Stimulated activated CD8-positive, alpha-beta memory T cell treated with anti-CD3 and anti-CD28 coated beads, Interleukin-12 subunit alpha, Interleukin-12 subunit beta, amount 100 ng/mL, for 4 hours (primary cell): ENCODE data around the gene PAF1.
"Not testable (repeated sequence)": the region's sequence is repeated elsewhere in the genome, so short reads cannot be mapped to it uniquely, and the experiment has no call there.

ENCODE experiments used
- DNase-seq: peaks from one replicate; pipeline ENCODE4 v3.0.0-alpha.2; 2020; ENCODE audit warnings: low read depth

PAF1 gene

GRCh38 chr19:39352381-39353255 is 38.3 kb downstream of the PAF1 start:
- no peak for DNase-seq

- DNase-seq = no peak
Measured at GRCh38 chr19:39351537-39352064, 39.3 kb downstream of the PAF1 start.

DNA sequence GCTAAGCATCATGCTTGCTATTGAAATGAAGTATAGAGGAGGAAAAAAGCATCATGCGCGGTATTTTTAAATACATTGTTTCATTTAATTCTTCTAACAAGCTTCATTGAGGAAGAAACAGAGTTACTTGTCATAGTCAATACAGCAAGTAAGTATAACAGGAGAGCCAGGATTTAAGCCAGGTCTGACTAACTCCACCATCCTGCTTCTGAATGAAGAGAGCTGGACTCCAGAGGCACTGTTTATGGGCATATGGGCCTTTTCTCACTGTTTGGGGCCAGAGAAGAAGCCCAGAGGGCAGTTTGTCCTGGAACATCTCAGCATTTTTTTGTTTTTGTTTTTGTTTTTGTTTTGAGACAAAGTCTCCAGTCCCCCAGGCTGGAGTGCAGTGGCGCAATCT is 40.8 kb downstream of the PAF1 start:
- DNase-seq = no peak

GRCh38 chr19:39349326-39349725 is 41.6 kb downstream of the PAF1 start:
- no peak for DNase-seq

- no peak for DNase-seq
Measured at GRCh38 chr19:39347332-39348164, 43.4 kb downstream of the PAF1 start.

DNA sequence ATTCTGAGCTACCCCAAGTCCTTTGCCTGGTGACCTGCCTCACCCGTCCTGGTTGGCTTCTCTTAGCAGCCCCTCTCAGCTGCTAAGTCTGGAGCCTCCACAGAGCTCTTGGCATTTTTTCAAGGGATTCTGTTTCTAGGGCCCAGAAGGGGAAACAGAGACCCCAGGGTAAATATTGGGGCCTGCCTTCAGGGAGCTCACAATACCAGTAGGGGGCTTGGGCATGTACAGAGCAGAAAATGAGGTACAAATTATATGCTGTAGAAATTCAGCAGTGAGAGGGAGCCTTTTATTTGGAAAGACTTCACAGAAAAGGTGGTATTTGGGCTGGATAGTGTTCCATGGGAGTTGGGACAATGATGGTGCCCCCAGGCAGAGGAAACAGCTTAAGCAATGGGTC is 45.0 kb downstream of the PAF1 start:
- DNase-seq = no peak

DNA sequence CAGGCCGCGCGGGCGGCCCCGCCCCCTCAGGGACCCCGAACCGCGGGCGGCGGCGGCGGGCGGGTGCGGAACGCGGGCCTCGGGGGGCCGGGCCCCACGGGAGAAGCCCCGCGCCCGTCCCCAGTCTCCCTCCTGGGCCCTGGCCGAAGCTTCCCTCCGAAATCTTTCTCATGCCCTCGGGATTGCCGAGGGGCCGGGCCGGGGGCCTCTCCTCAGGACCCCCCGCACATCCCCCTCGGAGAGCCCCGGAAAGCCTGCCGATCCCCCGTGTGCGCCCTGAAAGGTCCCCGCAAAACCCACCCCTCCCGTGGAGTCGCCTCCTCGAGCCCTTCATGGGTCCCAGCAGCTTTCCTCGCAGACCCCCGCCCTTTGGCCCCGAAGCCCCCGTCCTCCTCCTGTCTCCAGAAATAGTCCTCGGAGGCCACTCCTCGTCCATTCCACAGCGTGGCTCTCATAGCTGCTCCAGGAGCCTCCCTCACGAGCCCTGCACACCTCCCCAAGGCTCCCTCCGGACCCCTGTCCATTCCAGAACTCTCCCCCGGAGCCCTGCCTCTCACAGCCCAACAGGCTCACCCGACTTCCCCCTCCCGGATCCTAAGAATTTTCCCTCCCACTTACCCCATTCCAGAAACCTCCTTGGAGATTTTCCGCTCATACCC is 48.1 kb downstream of the PAF1 start:
- DNase-seq = no peak

DNA sequence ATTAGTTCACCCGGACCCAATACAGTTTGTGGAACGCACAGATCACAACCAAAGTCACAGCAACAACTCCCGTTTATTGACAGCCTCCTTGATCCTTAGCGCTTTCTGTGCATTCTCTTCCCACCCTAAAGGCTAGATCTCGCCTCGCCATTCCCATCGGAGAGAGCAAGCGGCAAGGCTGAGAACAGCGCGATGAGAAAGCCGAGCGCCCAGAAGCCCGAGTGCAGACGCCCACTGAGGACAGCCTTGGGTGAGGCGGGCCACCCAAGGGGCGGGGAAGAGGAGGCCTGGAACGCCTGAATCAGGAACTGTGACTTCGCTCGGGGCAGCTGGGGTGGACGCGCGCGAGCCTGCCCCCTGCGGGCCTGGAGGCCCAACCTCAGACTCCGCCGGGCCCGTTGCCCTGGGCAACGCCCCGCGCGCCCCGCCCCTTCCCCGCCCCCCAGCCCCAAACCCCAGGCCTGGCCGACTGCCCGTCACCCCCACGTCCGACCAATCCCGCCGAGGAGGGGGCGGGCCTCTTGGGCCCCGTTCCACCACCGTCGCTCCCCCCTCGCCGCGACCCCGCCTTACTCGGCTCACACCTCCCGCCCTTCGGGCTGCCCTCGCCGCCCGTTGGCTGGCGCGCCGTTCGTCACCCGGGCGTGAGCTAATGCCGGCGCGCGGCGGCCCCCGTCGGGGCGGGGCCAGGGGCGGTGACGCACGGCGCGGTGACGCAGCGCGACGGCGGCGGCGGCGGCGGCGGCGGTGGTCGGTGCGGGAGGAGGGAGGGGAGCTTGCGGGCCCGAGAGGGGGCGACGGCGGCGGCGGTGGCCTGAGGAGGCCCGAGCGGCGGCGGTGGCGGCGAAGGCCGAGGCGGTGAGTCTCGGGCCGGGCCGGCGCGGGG is 48.9 kb downstream of the PAF1 start, which contains the start of gene SAMD4B:
SAMD4B (plus strand) TSS at position 703 of the 886 bp plus-strand sequence. CDS start 14,473 bp downstream, outside the sequence.
- DNase-seq = peak; percentile 99

DNA sequence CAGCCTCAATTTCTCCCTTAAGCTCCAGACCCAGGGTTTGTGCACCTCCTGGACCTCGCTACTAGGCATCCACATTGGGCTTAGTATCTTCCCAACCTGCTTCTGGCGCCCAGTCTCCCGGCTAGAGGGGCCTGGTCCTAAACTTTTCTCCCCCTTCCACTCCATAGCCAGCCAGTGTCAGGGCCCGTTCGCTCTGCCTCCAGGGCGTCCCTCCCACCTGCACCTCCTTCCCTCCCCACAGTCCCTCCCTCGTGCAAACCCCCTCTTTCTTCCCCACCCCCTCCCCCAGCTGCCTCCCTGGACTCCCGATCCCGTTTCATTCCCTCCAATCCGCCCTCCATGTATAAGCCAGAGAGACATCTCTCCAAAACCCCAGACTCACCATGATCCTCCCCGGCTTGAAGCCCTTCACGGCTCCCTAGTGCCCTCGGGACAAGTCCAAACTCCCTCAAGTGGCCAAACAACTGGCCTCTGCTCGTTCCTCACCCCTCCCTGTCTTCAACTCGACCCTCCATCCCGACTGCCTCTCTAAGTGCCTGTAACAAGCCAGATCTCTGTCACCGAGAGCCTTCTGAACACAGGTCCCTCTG is 49.7 kb downstream of the PAF1 start:
- DNase-seq = no peak

GRCh38 chr19:39340156-39340555 is 50.8 kb downstream of the PAF1 start:
- not testable (repeated sequence) for DNase-seq

DNA sequence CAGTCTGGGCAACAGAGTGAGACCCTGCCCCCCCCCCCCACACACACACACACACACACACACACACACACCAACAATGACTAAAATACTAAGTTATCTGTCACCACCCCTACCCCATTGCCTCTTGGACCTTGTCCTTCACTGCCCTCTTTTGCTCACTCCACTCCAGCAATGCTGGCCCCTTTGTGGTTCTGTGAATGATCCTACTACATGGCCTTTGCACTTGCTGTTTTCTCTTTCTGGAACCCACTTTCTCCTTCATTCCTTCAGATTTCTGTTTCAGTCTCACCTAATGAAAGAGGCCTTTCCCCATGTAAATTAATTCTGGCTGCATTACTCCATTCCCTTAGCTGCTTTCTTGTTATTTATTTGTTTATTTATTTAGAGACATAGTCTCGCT is 51.2 kb downstream of the PAF1 start:
- DNase-seq = no peak

GRCh38 chr19:39336483-39336882 is 54.4 kb downstream of the PAF1 start:
- DNase-seq = no peak
